LNCaP clone FGC (cell line): Measurements from ENCODE around the gene GNAZ.

Source experiments
- DNase-seq: peaks from one replicate; pipeline ENCODE4 v3.0.0-alpha.2; 2011; ENCODE audit warnings: low read depth
- H3K4me3 ChIP-seq: 2 replicates; pipeline ENCODE4 v1.5.1; 2011; ENCODE audit warnings: mild to moderate bottlenecking, low read depth, low read length, control low read depth
- TF ChIP-seq, protein P1 (sequence below): IDR thresholded peaks from 2 replicates; pipeline ENCODE4 v1.5.1; 2012; ENCODE audit warnings: mild to moderate bottlenecking; ENCODE audit not compliant: control insufficient read depth, insufficient read depth; ENCODE audit errors: extremely low read depth

GNAZ gene

DNA sequence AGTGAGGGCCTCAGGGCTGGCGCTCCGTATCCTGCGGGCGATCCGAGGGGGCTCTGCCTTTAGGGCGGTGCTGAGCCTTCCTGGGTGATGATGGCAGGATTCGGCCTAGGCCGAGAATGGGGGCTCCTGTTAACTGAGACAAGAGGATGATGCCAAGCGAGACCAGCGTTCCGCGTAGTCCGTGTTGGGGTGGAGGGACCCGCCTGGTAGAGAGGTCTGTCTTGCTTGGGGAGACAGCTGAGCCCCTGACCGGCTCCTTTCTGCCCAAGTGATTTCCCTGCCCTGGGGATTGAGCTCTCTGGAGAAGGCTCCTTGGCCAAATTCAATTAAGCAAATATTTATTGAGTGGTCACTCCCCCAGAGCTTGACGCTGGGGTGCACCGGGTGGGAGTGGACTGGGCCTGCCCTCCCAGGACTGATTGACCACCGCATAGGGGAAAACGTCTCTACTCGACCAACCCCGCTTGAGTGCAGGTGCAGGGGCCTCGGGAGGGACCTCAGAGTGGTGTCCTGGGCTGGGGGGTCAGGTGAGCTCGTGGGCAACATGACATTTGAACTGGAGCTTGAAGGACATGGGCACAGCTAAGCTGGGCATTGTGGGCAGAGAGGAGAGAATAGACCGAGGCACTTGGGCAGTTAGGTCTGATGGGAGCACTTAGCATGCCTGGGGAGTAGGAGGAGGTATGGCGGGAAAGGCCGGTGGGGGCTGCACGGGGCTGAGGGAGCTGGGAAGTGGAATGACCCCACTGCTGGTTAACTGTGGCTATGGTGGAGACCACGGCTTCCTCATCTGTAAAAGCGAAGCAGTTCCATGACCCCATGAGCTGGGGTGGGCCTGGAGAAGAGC is 1.1 kb downstream of the GNAZ start:
- TF ChIP-seq, protein P1, sequence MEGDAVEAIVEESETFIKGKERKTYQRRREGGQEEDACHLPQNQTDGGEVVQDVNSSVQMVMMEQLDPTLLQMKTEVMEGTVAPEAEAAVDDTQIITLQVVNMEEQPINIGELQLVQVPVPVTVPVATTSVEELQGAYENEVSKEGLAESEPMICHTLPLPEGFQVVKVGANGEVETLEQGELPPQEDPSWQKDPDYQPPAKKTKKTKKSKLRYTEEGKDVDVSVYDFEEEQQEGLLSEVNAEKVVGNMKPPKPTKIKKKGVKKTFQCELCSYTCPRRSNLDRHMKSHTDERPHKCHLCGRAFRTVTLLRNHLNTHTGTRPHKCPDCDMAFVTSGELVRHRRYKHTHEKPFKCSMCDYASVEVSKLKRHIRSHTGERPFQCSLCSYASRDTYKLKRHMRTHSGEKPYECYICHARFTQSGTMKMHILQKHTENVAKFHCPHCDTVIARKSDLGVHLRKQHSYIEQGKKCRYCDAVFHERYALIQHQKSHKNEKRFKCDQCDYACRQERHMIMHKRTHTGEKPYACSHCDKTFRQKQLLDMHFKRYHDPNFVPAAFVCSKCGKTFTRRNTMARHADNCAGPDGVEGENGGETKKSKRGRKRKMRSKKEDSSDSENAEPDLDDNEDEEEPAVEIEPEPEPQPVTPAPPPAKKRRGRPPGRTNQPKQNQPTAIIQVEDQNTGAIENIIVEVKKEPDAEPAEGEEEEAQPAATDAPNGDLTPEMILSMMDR = no peak
- peak overlapping the region; percentile 63 for H3K4me3 ChIP-seq
- no peak for DNase-seq

DNA sequence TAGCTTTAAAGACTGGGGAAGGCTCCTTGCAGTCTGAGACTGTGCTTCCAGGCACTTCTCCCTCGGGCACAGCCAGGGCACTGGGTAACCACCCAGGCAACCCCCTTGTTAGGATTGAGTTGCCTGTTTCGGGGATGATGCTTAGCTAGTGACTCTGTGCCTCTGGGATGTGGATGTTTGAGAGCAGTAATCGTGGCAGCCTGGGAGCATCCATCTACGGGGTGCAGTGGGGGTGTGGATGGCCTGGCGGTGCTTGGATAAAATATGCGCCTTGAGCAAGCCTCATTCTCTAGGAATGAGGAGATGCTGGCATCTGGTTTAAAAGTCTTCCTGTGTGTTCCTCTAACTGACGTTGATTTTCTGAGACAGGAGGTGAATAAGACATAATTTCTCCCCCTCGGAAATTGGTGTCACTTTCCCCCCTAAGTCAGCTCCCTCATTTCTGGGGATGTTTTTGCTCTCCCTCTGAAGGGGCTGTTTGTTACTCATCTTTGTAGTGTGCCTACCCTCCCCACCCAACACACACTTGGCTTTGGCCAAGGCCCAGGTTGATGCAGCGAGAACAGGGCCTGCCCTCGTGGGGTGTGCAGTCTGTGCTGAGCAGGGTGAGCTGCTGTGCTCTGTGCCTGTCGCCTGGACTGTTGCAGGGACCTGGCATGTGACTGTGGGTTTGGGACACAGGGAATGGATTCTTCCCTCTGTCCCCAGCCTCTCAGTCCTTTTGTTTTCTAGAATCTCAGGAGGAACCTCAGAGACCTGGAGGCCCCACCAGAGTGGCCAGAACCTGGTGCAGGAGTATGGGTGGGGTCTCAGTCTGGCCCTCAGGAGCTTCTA is 2.0 kb downstream of the GNAZ start:
- TF ChIP-seq, protein P1 = no peak
- H3K4me3 ChIP-seq = no peak overlapping the region
- no peak for DNase-seq

DNA sequence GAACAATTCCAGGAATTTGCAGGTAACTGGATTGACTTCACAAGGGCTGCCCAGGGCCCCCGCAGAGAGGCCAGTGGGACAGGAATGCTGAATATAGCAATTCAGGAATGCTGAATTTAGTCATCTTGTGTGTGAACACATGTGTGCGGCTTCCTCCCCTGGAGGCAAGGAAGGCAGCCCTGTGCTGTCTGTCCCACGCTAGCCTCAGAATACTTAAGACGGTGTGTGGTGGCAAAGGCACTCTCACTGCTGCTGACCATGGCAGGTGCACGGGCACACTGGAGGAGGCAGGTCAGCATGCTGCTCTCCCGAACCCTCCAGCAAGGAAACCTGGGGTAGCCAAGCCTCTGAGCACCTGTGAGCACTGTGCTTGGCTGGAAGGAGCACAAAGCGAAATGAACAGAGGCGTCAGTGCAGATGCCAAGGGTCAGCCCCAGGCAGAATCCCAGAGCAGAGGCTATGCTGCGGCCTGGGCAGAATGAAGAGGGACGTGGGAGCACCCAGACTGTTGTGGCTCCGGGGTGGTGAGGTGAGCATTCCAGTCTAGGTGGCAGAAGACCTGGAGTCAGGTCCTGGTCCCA is 2.7 kb downstream of the GNAZ start:
- TF ChIP-seq, protein P1 = no peak
- H3K4me3 ChIP-seq = no peak overlapping the region
- DNase-seq = no peak

GRCh38 chr22:23073526-23074229 is 3.4 kb downstream of the GNAZ start:
- H3K4me3 ChIP-seq = no peak overlapping the region
- no peak for DNase-seq
- TF ChIP-seq, protein P1 = no peak

DNA sequence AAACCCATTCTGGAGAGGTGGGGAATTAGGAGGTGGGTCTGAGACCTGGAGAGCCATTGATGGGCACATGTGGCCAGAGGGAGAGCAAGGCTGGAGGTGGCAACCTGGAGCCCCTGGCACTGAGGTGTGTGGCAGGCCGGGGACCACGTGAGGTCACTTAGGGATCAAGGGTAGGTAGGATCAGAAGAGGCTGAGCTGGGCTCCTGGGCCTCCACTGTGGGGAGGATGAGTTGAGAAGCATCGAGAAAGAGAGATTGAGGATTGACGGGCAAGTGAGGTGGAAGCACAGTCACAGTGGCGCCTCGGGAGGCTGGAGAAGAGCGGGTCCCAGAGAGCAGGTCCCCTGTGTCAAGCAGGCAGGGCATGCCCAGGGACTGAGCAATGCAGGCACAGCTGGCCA is 4.1 kb downstream of the GNAZ start:
- no peak for DNase-seq
- no peak overlapping the region for H3K4me3 ChIP-seq
- TF ChIP-seq, protein P1 = no peak

DNA sequence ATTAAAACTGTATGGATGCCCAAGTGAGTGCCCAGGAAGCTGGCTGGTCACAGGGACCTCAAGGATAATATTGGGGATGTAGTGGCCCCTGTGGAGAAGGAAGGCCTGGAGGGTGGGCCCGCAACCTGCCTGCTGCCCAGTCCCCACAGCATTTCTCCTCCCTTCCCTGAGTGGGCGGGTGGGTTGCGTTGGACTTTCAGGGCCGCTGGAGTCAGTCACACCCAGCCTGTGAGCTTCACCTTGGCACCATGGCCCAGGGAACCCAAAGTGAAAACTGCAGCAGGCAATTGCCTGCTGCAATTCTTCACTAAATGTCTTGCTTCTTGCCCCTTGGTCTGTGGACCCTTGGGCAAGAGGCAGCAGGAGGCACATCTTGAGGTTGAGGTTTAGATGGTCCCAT is 4.7 kb downstream of the GNAZ start:
- H3K4me3 ChIP-seq = no peak overlapping the region
- DNase-seq = no peak
- TF ChIP-seq, protein P1 = no peak
